ENCODE data around the gene OCLN.
"Not testable (repeated sequence)": the region's sequence is repeated elsewhere in the genome, so short reads cannot be mapped to it uniquely, and the experiment has no call there.

Gene OCLN

DNA sequence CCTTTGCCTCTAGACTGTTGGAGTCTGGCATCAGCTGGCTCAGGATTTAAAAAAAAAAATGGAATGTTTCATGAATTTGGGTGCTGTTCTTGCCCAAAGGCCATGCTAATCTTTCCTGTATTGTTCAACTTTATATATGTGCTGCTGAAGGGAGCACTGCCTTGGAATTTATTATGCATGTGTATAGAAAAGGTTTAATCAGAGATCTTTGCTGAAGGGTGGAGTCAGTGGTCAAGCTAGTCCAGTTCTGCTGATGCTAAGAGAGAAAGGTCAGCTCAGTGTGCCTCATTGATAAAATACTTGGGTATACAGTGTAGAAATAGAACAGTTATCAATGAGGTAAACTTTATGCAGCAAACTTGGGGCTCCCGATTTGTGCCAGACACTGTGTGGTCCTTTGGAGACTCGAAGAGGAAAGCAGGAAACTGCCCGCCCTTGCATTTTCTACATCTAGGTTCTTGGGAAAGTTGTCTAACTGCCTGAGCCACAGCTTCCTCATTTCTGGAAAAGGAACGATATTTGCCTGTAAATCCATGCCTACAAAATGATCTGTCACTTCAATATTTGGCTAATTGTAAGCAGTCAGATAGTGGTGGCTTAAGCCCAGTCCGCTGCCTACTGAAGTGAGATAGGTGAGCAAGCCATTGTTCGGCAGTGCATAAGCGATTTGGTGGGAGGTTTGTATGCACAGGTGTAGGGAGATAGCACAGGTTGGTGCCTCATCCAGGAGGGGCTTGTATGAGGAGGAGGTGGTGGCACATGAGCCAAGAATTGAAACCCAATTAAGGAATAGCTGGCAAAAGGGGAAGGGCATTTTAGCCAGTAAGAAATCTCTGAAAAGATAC is 38.2 kb downstream of the OCLN start:
- no peak for DNase-seq

DNA sequence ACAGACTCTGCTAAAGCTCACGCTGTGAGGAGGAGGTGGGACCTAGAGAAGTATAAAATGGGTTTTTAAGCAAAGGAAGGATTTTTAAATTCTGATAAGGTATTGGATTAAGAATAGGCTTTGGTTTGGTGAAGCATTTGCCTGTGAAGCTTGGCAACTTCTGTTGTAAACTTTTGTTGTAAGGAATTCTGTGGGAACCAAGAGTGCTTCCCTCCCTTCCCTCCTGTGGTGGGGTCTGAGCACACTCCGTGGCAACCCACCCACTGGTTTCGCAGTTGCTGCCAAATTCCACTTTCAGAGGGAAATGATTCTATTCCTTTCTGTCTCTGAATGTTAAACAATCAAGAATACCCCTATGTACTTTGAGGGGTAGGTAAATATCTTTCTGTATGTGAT is 38.8 kb downstream of the OCLN start:
- no peak for DNase-seq

DNA sequence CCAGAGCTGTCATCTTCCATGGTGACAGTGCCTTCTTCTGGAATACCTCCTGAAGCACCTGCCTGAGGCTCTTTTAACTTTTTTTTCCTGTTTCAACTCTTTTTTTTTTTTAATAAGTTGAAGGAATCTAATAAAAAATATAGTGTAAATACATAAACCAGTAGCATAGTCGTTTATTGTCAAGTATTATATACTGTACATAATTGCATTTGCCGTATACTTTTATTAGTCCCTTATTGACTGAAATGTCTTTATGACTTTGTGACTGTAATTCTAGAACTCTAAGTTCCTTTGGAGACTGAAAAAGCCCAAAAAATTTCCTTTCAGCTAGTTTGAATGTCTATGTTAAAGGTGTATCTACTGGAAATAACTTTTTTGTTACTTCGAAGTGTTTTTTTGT is 45.3 kb downstream of the OCLN start:
- DNase-seq = not testable (repeated sequence)

DNA sequence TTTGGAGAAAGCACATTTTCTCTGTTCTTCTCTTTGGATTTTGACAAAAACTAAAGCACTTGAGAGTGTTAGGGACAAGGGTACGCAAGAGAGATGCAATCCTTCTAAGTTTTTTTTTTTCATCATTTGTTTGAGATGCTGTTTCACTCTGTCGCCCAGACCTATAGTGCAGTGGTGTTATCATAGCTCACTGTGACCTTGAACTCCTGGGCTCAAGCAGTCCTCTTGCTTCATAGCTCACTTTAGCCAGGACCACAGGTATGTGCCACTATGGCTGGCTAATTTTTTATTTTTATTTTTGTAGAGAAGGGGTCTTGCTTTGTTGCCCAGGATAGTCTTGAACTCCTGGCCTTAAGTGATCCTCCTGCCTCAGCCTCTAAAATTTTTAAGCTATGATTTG is 46.1 kb downstream of the OCLN start:
- DNase-seq = not testable (repeated sequence)

DNA sequence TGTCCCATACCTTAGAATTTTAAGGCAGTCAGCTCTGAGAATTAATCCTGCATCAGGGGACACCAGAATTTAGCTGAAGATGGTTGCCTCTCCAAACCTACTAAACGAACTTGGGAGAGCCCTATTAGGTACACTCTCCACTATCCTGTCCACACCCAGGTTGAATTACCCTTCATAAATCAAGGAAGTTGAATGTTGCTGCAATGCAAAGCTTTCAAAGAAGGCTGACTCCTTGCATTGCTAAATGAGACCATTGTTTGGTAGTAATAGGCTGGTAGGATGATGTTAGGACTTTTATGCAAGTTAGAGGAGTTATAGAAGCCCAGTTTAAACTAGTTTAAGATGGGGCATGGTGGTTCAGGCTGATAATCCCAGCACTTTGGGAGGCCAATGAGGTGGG is 48.8 kb downstream of the OCLN start:
- DNase-seq = not testable (repeated sequence)

DNA sequence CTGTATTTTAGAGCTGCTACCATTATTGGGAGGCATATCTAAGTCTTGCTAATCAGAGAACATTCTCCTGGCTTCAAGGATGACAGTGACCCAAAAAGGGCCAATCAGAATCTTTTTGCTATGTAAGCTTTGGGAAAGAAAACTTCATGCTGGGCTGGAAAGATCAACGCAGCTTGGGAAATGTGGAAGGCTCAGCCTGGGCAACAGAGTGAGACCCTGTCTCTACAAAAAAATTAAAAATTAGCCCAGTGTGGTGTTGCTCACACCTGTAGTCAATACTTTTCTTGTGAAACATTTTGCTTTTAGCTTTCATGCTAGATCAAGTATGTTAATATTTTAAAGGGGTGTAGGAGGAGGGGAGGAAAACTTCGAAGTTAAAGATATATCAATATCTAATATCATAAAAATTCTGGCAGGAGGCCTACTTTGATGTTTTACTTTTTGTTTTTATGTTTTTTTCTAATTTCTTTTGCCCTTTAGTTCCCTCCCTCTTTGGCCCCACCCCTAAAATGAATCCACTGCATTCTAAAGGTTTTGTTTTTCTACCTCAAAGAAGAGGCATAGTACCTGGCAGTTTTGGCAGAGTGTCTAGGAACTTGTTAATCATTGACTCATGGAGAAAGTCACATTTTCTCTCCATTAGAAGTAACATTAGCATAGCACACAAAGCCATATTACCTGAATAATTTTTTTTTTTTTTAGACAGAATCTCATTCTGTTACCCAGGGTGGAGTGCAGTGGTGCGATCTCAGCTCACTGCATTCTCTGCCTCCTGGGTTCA is 50.4 kb downstream of the OCLN start:
- not testable (repeated sequence) for DNase-seq

DNA sequence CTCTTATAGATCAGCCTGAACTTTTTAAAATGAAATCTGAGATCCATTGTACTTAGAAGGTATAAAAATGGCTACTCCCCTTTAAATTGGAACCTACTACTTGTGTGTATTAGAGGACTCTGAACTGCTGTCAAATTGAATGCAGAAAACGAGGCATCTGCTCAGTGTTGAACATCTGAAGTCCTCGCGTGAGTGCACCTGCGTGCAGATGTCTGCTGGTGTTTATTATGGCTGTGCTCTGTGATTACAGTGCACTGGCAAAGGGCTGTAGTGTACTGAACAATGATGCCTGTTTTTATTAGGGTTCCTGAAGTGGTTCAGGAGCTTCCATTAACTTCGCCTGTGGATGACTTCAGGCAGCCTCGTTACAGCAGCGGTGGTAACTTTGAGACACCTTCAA is 52.0 kb downstream of the OCLN start:
- DNase-seq = not testable (repeated sequence)

DNA sequence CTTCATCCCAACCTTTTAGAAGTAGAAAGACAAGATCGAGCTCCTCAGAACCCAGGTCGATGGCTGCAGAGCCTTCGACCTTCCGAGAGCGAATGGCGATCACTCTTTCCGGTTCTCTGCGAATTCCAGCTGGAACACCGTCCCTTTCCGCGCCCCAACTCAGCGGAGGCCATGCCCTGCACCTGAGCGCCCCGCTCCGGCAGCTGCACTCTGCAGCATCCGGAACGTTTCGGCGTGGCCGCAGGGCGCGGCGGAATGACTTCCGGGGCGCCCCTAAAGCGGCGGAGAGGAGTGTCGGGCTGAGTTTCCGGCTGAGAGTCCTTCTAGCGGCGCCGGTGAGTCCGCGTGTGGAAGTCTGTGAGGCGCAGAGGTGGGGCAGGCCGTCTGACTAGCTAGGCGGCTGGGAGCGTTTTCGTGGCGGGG is 67.3 kb downstream of the OCLN start, which contains the start of gene GTF2H2C:
Gene GTF2H2C, plus strand, starts transcription at position 284 of the 423 bp plus-strand sequence. CDS start 4,942 bp downstream, outside the sequence.
- DNase-seq = peak; percentile 77

DNA sequence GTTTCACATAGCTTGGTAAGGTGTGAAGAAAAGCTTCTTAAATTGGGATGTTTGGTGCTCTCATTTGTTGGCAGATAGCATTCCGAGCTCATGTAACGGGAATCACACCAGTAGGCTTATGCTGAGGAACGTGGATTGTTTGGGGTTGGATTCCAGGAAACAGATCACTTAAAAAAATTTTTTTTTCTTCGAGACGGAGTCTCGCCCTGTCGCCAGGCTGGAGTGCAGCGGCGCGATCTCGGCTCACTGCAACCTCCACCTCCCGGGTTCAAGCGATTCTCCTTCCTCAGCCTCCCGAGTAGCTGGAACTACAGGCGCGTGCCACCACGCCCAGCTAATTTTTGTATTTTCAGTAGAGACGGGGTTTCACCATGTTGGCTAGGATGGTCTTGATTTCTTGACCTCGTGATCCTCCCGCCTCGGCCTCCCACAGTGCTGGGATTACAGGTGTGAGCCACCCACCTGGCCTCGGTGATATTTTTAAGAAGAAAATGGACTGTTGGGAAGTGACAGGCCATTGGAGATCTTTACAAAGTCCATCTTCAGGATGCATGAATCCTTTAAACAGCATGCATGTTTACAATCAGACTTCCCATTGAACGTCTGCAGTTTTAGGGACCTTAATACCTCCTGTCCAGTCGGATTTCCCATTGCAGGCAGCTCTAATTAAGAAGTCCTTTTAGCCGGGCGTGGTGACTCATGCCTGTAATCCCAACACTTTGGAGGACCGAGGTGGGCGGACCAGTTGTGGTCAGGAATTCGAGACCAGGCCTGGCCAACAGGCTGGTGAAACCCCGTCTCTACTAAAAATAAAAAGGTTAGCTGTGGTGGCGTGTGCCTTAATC is 68.2 kb downstream of the OCLN start:
- not testable (repeated sequence) for DNase-seq

DNA sequence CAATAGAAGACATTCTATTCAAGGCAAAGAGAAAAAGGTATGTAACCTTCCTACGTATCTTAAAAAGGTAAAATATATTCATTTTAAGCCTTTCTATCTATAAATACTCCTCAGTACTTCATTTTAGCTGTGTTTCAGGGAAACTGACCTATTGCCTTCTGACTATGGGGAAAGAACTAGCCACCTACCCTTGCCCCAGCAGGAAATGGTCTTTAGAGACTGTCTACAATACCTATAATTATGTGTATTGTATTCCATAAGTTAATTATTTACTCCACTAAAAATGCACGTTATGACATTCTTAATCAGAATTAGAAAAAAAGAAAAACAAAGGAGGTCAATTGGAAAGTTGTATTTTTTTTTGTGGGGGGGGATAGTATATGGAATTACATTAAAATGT is 73.6 kb downstream of the OCLN start:
- not testable (repeated sequence) for DNase-seq

DNA sequence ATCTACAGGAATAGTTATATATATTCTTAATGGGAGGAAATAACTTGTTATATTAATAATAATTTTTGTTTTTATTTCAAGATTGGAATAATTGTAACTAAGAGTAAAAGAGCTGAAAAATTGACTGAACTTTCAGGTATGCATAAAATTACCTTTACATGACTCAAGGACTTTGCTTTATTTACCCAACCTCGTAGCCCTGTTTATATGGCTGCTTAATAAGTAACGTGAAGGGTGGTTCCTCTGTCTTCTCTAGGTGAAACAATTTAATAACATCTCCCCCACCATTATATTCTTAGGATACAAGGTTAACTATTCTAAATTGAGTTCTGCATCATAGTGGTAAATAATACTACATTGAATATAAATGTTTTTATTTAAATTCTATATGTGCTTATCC is 75.5 kb downstream of the OCLN start:
- DNase-seq = not testable (repeated sequence)

DNA sequence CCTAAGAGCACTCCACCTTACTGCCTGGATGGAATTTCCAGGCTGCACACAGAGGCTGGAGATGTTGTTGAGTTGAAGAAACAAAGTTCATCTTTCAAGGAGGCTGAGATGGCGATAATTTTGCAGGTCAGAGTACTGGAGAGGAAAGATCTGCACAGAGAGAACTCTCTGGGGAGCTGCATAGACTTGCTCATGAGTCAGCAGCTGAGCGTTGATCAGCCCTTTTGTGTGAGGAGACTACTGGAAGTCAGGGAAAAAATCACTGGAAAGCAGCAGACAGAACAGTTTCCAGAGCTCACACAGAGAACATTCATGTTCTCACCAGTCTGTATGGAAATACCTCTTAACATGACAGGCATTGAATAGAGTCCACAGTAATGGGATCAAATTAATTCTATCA is 90.8 kb downstream of the OCLN start:
- not testable (repeated sequence) for DNase-seq

DNA sequence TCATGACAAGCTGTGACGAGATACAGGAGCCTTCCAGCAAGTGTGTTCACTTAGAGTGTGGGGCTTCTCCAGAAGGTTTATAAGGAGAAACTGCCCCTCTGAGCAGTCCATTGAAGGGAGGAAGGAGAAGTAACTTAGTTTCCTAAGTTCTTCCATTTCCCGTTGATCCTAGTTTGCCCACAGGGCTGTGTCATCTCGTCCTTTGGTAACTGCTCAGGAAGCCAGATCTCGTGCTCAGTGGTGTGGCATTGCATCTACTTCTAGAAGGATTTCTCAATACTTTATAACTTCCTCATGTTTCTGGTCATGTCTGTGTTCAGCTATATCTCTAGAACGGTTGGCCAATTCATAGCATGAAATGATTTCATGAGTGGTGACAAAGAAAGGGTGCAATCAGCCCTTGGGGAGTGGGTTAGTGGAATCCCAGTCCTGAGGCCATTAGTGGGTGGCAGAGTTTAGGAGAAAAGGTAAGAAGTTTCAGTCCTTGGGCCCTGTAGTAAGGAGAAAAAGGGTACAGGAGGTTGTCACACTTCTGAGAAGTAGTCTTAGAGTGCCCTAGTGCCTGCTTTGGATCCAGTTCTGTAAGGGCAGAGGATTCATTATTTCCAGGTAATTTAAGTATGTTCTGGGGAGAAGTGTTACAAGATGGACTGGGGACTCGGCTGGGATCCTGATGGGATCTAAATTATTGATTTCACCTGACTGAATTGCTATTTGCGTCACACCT is 103.7 kb downstream of the OCLN start:
- DNase-seq = not testable (repeated sequence)

DNA sequence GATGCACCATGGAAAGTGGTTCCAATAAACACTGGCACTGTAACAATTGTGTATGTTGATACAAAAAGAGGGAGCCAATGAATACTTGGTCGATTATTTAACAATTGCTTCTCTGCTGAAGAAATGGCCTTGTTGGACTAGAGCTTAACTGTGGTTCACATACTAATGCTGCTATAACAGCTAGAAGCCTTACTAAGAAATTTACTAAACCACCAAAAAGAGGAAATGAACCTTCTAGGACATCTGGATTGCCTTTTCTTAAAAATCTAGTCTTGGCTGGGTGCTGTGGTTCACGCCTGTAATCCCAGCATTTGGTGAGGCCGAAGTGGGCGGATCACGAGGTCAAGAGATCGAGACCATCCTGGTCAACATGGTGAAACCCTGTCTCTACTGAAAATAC is 109.4 kb downstream of the OCLN start:
- DNase-seq = not testable (repeated sequence)

DNA sequence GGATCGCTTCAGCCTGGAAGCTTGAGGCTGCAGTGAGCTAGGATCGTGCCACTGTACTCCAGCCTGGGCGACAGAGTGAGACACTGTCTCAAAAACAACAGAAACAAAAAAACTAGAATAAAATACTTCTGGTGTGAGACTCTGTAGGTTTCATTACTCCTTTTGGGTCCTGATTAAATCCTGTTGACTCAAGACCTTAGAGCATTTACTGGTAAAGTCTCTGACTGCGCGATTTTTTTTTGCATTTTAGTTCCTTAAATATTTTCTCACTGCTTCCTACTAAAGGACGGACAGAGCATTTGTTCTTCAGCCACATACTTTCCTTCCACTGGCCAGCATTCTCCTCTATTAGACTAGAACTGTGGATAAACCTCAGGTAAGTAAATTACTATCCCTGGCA is 114.2 kb downstream of the OCLN start:
- not testable (repeated sequence) for DNase-seq

Measured in stimulated activated CD4-positive, alpha-beta T cell treated with anti-CD3 and anti-CD28 coated beads, Interleukin-15, amount 100 ng/mL, for 24 hours (primary cell).